Measurements from ENCODE around the gene NEU3.
"Not testable (repeated sequence)": the region's sequence is repeated elsewhere in the genome, so short reads cannot be mapped to it uniquely, and the experiment has no call there.

The NEU3 gene

DNA sequence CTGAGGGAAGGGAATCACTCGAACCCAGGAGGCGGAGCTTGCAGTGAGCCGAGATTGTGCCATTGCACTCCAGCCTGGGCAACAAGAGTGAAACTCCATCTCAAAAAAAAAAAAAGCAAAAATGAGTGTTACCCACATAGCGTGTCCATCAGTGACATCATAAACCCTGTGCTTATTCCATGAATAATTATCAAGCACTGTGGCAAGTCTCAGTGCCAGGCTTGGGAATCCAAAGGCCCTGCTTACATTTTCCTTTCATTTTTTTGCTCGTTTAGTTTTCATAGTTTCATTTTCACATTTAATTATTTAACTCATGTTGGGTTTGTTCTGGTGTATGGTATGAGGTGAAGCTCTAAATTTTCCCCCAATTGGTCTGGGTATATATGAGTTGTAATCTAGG, 46.5 kb downstream of the NEU3 start:
- POLR2A ChIA-PET = no interaction called here
- CTCF ChIA-PET = interaction anchor here (0.6 to 7.7 kb wide), 6 partner anchors 8 to 170 kb away, joined by 3 to 78 read pairs (median 6); no protein-coding TSS in a partner anchor
- DNase-seq (ENCODE audit: extremely low spot score) = no peak
- TF ChIP-seq, protein P1, sequence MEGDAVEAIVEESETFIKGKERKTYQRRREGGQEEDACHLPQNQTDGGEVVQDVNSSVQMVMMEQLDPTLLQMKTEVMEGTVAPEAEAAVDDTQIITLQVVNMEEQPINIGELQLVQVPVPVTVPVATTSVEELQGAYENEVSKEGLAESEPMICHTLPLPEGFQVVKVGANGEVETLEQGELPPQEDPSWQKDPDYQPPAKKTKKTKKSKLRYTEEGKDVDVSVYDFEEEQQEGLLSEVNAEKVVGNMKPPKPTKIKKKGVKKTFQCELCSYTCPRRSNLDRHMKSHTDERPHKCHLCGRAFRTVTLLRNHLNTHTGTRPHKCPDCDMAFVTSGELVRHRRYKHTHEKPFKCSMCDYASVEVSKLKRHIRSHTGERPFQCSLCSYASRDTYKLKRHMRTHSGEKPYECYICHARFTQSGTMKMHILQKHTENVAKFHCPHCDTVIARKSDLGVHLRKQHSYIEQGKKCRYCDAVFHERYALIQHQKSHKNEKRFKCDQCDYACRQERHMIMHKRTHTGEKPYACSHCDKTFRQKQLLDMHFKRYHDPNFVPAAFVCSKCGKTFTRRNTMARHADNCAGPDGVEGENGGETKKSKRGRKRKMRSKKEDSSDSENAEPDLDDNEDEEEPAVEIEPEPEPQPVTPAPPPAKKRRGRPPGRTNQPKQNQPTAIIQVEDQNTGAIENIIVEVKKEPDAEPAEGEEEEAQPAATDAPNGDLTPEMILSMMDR (IDR thresholded peaks at IDR 0.05; ENCODE audit: control extremely low read depth, extremely low read depth, low read depth, missing control alignments) = no peak

DNA sequence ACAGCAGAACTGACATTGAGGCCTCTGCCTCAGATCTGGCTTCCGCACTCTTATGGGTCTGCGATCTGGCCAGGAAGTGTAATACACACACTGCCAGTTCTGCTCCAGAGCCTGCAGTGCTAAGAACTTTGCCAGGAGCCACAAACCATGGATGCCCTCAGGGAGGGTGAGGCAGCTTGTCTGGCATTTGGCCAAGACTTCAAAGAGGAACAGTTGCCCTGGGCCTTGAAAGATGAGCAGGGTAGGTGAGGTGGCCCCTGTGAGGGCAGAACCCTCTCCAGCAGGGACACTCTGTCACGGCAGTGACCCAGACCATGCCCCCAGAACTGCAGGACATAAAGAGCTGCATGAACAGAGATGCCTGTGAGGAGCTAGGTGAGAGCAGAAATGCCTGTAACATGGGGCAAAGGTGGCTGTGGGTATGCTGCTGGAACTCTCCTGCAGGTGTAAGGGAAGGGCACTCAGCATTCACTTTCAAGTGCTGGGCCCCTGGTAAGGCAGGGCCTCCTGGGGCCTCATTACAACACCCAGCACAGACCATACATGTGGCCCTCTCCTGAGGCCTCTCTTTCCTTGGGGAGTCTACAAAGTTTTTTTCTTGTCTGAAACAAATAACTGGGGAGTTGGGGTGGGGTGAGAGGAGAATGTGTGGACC, 47.3 kb downstream of the NEU3 start:
- CTCF ChIA-PET = interaction anchor here (1.4 to 7.7 kb wide), 5 partner anchors 9 to 169 kb away, joined by 4 to 78 read pairs (median 6); no protein-coding TSS in a partner anchor
- DNase-seq (ENCODE audit: extremely low spot score) = no peak
- TF ChIP-seq, protein P1 (IDR thresholded peaks at IDR 0.05; ENCODE audit: control extremely low read depth, extremely low read depth, low read depth, missing control alignments) = no peak
- POLR2A ChIA-PET = no interaction called here

DNA sequence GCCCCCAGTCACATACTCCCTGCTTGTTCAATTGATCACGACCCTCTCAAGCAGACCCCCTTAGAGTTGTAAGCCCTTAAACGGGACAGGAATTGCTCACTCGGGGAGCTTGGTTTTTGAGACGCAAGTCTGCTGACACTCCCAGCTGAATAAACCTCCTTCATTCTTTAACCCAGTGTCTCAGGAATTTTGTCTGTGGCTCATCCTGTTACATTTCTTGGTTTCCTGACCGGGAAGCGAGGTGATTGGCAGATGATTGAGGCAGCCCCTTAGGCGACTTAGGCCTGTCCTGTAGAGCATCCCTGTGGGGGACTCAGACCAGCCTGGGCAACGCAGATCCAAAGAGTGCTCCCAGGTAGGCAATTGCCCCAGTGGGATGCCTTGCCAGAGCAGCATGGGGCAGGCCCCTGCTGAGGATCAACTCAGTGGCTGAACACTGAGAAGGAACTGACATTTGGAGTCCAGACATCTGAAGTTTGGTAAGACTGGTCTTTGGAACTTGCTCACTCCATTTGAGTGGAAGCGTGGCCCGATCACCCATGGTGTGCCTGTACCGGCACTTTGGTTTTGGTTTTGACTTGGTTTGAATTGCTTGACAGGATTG, 51.5 kb downstream of the NEU3 start:
- TF ChIP-seq, protein P1 (IDR thresholded peaks at IDR 0.05; ENCODE audit: control extremely low read depth, extremely low read depth, low read depth, missing control alignments) = no peak
- POLR2A ChIA-PET = no interaction called here
- CTCF ChIA-PET = no interaction called here
- DNase-seq (ENCODE audit: extremely low spot score) = no peak

DNA sequence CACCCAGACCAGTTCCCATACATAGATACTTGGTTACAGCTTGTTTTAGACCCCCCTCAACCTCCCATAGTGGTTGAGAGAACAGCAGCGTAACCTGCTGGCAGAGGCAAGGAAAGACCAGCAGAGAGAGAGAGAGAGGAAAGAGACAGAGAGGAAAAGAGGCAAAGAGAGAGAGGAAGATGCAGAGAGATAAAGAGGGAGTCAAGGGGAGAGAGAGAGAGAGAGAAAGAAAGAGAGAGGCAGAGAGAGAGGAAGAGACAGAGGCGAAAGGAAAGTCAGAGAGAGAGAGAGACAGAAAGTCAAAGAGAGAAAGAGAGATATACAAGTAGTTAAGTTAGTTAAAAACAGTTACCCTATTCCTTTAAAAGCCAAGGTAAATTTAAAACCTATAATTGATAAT, 52.5 kb downstream of the NEU3 start:
- TF ChIP-seq, protein P1 (IDR thresholded peaks at IDR 0.05; ENCODE audit: control extremely low read depth, extremely low read depth, low read depth, missing control alignments) = no peak
- ChIA-PET POLR2A (no interaction called here), CTCF (interaction anchor here (1.0 to 5.4 kb wide), 2 partner anchors 9 to 18 kb away, joined by 3 to 16 read pairs; no protein-coding TSS in a partner anchor)
- no peak for DNase-seq (ENCODE audit: extremely low spot score)

DNA sequence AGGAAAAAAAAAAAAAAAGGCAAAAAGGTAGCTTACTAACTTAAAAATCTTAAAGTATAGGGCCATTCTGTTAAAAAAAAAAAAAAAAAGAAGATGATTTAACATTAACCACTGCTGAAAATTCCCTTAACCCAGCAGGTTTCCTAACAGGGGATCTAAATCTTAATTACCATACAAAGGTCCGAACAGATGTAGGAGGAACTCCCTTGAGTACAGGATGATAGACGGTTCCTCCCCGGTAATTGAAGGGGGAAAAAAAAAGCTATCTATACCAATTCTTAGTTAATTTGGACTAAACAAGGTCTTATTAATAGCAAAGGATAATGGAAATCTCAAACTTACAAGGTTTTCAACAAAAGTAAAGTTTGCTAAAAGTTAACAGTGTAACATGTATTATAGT, 53.1 kb downstream of the NEU3 start:
- CTCF ChIA-PET = interaction anchor here (1.0 to 5.4 kb wide), 3 partner anchors 10 to 19 kb away, joined by 3 to 16 read pairs (median 5); no protein-coding TSS in a partner anchor
- POLR2A ChIA-PET; DNase-seq (ENCODE audit: extremely low spot score): not testable (repeated sequence)

DNA sequence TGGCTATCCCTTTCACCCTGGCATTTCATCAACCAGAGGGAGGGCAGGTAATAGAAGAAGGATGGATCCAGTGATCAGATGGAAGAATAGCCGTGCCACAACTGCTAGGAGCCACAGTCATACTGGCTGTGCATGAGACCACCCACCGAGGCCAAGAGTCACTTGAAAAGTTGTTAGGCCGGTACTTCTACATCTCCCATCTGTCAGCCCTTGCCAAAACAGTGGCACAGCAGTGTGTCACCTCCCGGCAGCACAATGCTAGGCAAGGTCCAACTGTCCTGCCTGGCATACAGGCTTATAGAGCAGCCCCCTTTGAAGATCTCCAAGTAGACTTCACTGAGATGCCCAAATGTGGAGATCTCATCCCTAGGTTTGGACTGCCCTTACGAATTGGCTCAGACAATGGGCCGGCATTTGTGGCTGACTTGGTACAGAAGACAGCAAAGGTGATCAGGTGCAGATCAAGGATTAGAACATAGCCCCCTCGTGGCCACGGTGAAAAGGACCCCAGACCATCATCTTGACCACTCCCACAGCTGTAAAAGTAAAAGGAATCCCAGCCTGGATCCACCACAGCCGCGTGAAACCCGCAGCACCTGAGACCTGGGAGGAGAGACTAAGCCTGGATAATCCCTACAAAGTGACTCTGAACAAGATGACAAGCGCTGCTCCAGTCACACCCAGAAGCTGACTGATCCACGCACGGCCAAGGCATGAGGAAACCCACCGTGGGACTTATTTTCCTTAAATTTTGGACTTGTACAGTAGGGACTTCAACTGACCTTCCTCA, 55.8 kb downstream of the NEU3 start:
- CTCF ChIA-PET = interaction anchor here (1.6 to 5.4 kb wide), 2 partner anchors 12 to 22 kb away, joined by 5 to 16 read pairs; no protein-coding TSS in a partner anchor
- POLR2A ChIA-PET; DNase-seq (ENCODE audit: extremely low spot score): not testable (repeated sequence)

DNA sequence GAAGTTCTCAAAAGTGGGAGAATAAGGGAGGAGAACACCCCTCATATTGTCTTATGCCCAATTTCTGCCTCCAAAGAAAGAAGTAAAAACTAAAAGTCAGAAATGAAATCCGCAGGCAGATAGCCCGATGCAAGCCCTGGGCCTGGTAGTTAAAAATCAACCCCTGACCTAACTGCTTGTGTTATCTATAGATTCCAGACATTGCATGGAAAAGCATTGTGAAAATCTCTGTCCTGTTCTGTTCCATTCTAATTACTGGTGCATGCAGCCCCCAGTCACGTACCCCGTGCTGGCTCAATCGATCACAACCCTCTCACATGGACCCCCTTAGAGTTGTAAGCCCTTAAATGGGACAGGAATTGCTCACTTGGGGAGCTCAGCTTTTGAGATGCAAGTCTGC, 57.9 kb downstream of the NEU3 start:
- POLR2A ChIA-PET; DNase-seq (ENCODE audit: extremely low spot score): not testable (repeated sequence)
- CTCF ChIA-PET = interaction anchor here (1.6 to 3.4 kb wide), 4 partner anchors 10 to 24 kb away, joined by 5 to 15 read pairs (median 5); no protein-coding TSS in a partner anchor

DNA sequence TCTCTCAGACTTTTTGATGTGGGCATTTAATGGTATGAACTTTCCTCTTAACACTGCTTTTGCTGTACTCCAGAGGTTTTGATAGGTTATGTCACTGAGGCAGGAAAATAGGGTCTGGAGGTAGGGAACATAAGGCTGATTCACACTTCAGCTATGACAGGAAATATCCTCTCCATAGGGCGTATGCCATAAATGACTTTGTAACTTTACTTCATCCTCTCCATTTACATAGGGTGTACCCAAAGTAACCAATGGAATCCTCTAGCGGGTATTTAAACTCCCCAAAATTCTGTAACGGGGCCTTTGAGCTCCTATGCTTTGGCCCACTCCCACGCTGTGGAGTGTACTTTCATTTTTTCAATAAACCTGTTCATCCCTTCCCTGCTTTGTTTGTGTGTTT, 58.5 kb downstream of the NEU3 start:
- POLR2A ChIA-PET = no interaction called here
- CTCF ChIA-PET = interaction anchor here (1.7 to 3.4 kb wide), 3 partner anchors 10 to 25 kb away, joined by 5 to 15 read pairs (median 7); no protein-coding TSS in a partner anchor
- TF ChIP-seq, protein P1 (IDR thresholded peaks at IDR 0.05; ENCODE audit: control extremely low read depth, extremely low read depth, low read depth, missing control alignments) = no peak
- DNase-seq (ENCODE audit: extremely low spot score) = no peak

DNA sequence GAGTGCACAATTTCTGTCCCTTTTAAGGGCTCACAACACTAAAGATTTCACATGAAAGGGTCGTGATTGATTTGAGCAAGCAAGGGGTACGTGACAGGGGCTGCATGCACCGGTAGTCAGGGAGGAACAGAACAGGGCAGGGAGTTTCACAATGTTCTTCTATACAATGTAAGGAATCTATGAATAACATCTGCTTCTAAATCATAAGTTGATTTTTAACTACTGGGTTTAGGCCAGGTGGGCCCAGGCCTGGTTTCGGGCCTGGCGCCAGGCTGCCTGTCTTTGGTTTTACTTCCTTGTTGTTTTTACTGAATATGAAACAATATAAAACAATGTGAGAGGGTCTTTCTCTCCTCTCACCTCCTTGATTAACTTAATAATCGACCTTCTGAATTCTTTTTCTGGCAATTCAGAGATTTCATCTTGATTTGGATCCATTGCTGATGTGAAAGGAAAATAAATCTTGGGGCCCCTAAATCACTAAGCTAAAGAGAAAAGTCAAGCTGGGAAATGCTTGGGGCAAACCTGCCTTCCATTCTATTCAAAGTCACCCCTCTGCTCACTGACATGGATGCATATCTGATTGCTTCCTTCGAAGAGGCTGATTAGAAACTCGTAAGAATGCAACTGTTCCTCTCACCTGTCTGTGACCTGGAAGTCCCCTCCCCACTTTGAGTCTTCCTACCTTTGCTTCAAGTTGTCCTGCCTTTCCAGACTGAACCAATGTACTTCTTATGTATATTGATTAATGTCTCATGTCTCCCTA, 61.0 kb downstream of the NEU3 start:
- POLR2A ChIA-PET; DNase-seq (ENCODE audit: extremely low spot score): not testable (repeated sequence)
- CTCF ChIA-PET = interaction anchor here (1.1 to 3.4 kb wide), 4 partner anchors 16 to 110 kb away, joined by 4 to 15 read pairs (median 6); no protein-coding TSS in a partner anchor
